ENCODE data around the gene SLC13A5. TPM values are rescaled to one million over a fixed set of nuclear protein-coding genes. Genes with fewer than 3 reads are reported as not detected.
"Not testable (repeated sequence)": the region's sequence is repeated elsewhere in the genome, so short reads cannot be mapped to it uniquely, and the experiment has no call there.

SLC13A5 gene
- total RNA-seq, 4 donors from 2014 or later, result not detected

DNA sequence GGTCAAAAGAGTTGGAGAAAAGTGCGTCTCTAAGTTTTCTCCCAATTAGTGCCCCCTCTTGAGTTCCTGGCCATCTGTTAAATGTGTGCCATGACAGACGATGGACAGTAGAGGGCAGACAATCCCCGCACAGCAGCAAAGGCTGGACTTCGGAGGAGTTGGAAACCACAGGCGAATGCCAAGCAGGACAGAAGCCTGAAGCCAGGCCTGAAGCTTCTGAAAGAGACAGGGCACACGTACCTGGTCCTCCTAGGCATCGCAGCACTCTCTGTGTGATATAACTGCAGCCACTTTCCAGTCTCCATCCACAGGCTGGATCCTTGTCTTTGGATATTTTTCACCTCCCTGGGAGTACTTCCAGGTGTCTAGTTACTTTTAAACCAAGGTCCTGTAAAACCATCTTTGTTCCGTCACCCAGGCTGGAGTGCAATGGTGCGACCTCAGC lies 47.1 kb downstream of the SLC13A5 start:
- WGBS, 2 donors, result 16 to 18% methylated on average over 9 of the region's 9 CpGs
- peak; percentile 43 to 60 for DNase-seq (ENCODE audit: low spot score in 2 of 2)
- Histone ChIP-seq H3K27ac (no peak overlapping the region), H3K36me3 (no peaks in the 10 kb centered on the region), H3K27me3 (peaks cover 0 to 37% of the 10 kb centered on the region in 2 donors), H3K4me1 (peaks cover 0 to 8% (median 0%) of the 10 kb centered on the region in 4 donors), H3K4me3 (no peak overlapping the region), H3K9me3 (no peaks in the 10 kb centered on the region)
- TF ChIP-seq CTCF (IDR thresholded peaks at IDR 0.05) (peak; percentile 75 to 87 (median 85)), EP300 (IDR thresholded peaks at IDR 0.05) (no peak)

DNA sequence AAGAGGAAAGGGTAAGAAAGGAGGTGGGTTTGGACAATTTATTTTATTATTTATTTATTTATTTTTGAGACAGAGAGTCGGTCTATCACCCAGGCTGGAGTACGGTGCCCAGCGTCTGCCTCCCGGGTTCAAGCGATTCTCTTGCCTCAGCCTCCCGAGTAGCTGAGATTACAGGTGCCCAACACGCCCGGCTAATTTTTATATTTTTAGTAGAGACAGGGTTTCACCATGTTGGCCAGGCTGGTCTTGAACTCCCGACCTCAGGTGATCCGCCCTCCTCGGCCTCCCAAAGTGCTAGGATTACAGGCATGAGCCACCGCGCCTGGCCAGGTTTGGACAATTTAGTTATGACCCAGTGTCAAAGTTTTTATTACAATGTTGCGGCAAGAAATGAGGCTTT lies 50.0 kb downstream of the SLC13A5 start:
- H3K27ac ChIP-seq; H3K9me3 ChIP-seq; H3K4me3 ChIP-seq; DNase-seq (ENCODE audit: low spot score in 2 of 2); H3K36me3 ChIP-seq; H3K4me1 ChIP-seq: not testable (repeated sequence)
- WGBS, 2 donors, result 88 to 91% methylated on average over 14 of the region's 14 CpGs
- peaks cover 0 to 48% of the 10 kb centered on the region in 2 donors for H3K27me3 ChIP-seq

- Histone ChIP-seq H3K27me3 (peaks cover 0 to 53% of the 10 kb centered on the region in 2 donors), H3K27ac (no peak overlapping the region), H3K4me1 (peaks cover 0 to 11% (median 0%) of the 10 kb centered on the region in 4 donors), H3K4me3 (no peak overlapping the region), H3K36me3 (no peaks in the 10 kb centered on the region), H3K9me3 (no peaks in the 10 kb centered on the region)
- WGBS, 2 donors, result 56% methylated on average over 2 of the region's 2 CpGs
- DNase-seq (ENCODE audit: low spot score in 2 of 2), result no peak
- TF ChIP-seq CTCF (IDR thresholded peaks at IDR 0.05), result no peak
- TF ChIP-seq POLR2A (IDR thresholded peaks at IDR 0.05), result no peak
- TF ChIP-seq EP300 (IDR thresholded peaks at IDR 0.05), result no peak
Measured at GRCh38 chr17:6661464-6661848, 51.7 kb downstream of the SLC13A5 start.

GRCh38 chr17:6660805-6661463 lies 52.2 kb downstream of the SLC13A5 start:
- Histone ChIP-seq H3K27me3 (peaks cover 0 to 53% of the 10 kb centered on the region in 2 donors), H3K4me1 (peaks cover 0 to 7% (median 0%) of the 10 kb centered on the region in 4 donors), H3K4me3 (no peak overlapping the region), H3K9me3 (no peaks in the 10 kb centered on the region), H3K27ac (no peak overlapping the region), H3K36me3 (no peaks in the 10 kb centered on the region)
- no peak for TF ChIP-seq EP300 (IDR thresholded peaks at IDR 0.05)
- no peak for TF ChIP-seq POLR2A (IDR thresholded peaks at IDR 0.05)
- no peak for TF ChIP-seq CTCF (IDR thresholded peaks at IDR 0.05)
- 43 to 45% methylated on average over 11 of the region's 11 CpGs for WGBS, 2 donors
- DNase-seq (ENCODE audit: low spot score in 2 of 2), result no peak

- Histone ChIP-seq H3K4me1 (peaks cover 0 to 11% (median 0%) of the 10 kb centered on the region in 4 donors), H3K36me3 (no peaks in the 10 kb centered on the region), H3K4me3 (no peak overlapping the region), H3K27me3 (peaks cover 0 to 58% of the 10 kb centered on the region in 2 donors), H3K27ac (no peak overlapping the region), H3K9me3 (no peaks in the 10 kb centered on the region)
- WGBS, 2 donors, result 73 to 81% methylated on average over 9 of the region's 9 CpGs
- DNase-seq (ENCODE audit: low spot score in 2 of 2), result no peak
- no peak for TF ChIP-seq POLR2A (IDR thresholded peaks at IDR 0.05)
- no peak for TF ChIP-seq EP300 (IDR thresholded peaks at IDR 0.05)
- TF ChIP-seq CTCF (IDR thresholded peaks at IDR 0.05), result no peak
Measured at GRCh38 chr17:6660101-6660500, 53.1 kb downstream of the SLC13A5 start.

GRCh38 chr17:6658411-6658810 lies 54.8 kb downstream of the SLC13A5 start:
- Histone ChIP-seq H3K4me1 (peaks cover 0 to 17% (median 0%) of the 10 kb centered on the region in 4 donors), H3K27me3 (peaks cover 0 to 75% of the 10 kb centered on the region in 2 donors)
- not testable (repeated sequence) for H3K4me3 ChIP-seq; H3K36me3 ChIP-seq; H3K9me3 ChIP-seq; H3K27ac ChIP-seq; DNase-seq (ENCODE audit: low spot score in 2 of 2)
- 76 to 95% methylated on average over 2 to 5 of the region's 5 CpGs for WGBS, 2 donors

Measured in tibial nerve (tissue), 4 donors.